GM18519 (cell line): Measurements from ENCODE around the gene MFAP3.
"Not testable (repeated sequence)": the region's sequence is repeated elsewhere in the genome, so short reads cannot be mapped to it uniquely, and the experiment has no call there.

ENCODE experiments used
- ATAC-seq: cut with Tn5 transposase; IDR thresholded peaks from one replicate; pipeline ENCODE4 v1.9.1; 2021; ENCODE audit warnings: mild to moderate bottlenecking, moderate library complexity; ENCODE audit not compliant: unreplicated experiment, low FRiP score

The MFAP3 gene

GRCh38 chr5:154038707-154039457 lies at the start of gene MFAP3, which contains the start of gene FAM114A2:
Gene MFAP3 (plus strand): TSS chr5:154038967. CDS start chr5:154049723, 10,756 bp downstream.
Gene FAM114A2 (minus strand): TSS chr5:154038910. CDS start chr5:154034953, 3,957 bp downstream.
- ATAC-seq = peak; percentile 96

GRCh38 chr5:153991168-153991567 lies 47.6 kb upstream of the MFAP3 start:
- ATAC-seq = no peak

- ATAC-seq = no peak
Observed at GRCh38 chr5:153998010-153998409, 40.8 kb upstream of the MFAP3 start.

- ATAC-seq = no peak
Observed at GRCh38 chr5:153998768-153999167, 40.0 kb upstream of the MFAP3 start.

- ATAC-seq = no peak
Observed at GRCh38 chr5:153999995-154000394, 38.8 kb upstream of the MFAP3 start.

- no peak for ATAC-seq
Observed at GRCh38 chr5:154000703-154001102, 38.1 kb upstream of the MFAP3 start.

GRCh38 chr5:154002093-154002492 lies 36.7 kb upstream of the MFAP3 start:
- ATAC-seq = no peak

- ATAC-seq = no peak
Observed at GRCh38 chr5:154002511-154003020, 36.2 kb upstream of the MFAP3 start.

- ATAC-seq = no peak
Observed at GRCh38 chr5:154005648-154006047, 33.1 kb upstream of the MFAP3 start.

GRCh38 chr5:154010660-154011059 lies 28.1 kb upstream of the MFAP3 start:
- no peak for ATAC-seq

- no peak for ATAC-seq
Observed at GRCh38 chr5:154015071-154015693, 23.6 kb upstream of the MFAP3 start.

GRCh38 chr5:154018919-154019318 lies 19.8 kb upstream of the MFAP3 start:
- not testable (repeated sequence) for ATAC-seq

GRCh38 chr5:154025951-154026350 lies 12.8 kb upstream of the MFAP3 start:
- no peak for ATAC-seq

- ATAC-seq = no peak
Observed at GRCh38 chr5:154031937-154032489, 6.8 kb upstream of the MFAP3 start.

- no peak for ATAC-seq
Observed at GRCh38 chr5:154034944-154035343, 3.8 kb upstream of the MFAP3 start.

- ATAC-seq = peak; percentile 55
Observed at GRCh38 chr5:154038261-154038706, 483 bp upstream of the MFAP3 start.

- ATAC-seq = no peak
Observed at GRCh38 chr5:154039458-154039829, 677 bp downstream of the MFAP3 start.

GRCh38 chr5:154042766-154043165 lies 4.0 kb downstream of the MFAP3 start:
- no peak for ATAC-seq

GRCh38 chr5:154044099-154044498 lies 5.3 kb downstream of the MFAP3 start:
- ATAC-seq = no peak

GRCh38 chr5:154044581-154044980 lies 5.8 kb downstream of the MFAP3 start:
- ATAC-seq = no peak

- ATAC-seq = no peak
Observed at GRCh38 chr5:154046486-154046885, 7.7 kb downstream of the MFAP3 start.
